Brain microvascular endothelial cell (primary cell): ENCODE results near the gene ENDOU.

ENCODE experiments used
- DNase-seq: peaks from one replicate; pipeline ENCODE4 v3.0.0-alpha.2; 2020
- H3K27ac ChIP-seq: fragments of 250-450 bp; sonication (Bioruptor Pico); 2 replicates; pipeline ENCODE4 v1.5.1; 2020; ENCODE audit warnings: mild to moderate bottlenecking, moderate library complexity
- H3K27me3 ChIP-seq: fragments of 250-450 bp; sonication (Bioruptor Pico); replicated peaks from 2 replicates; pipeline ENCODE4 v1.5.1; 2020; ENCODE audit warnings: mild to moderate bottlenecking
- H3K36me3 ChIP-seq: fragments of 250-450 bp; sonication (Bioruptor Pico); replicated peaks from 2 replicates; pipeline ENCODE4 v1.5.1; 2020; ENCODE audit warnings: mild to moderate bottlenecking
- H3K4me3 ChIP-seq: 2 replicates; pipeline ENCODE4 v1.5.1; 2011; ENCODE audit warnings: low read depth, mild to moderate bottlenecking, control low read depth, low read length, moderate library complexity
- in situ Hi-C: cut with HindIII; loops from 2 replicates; pipeline ENCODE4 v1.10.0; 2017; ENCODE audit warnings: low sequenced_read_pairs, low pct_ligation_motif_present
- TF ChIP-seq, protein P1 (sequence below): IDR thresholded peaks from 2 replicates; pipeline ENCODE4 v1.5.1; 2011; ENCODE audit warnings: low read depth, mild to moderate bottlenecking, moderate library complexity, low read length, control low read depth, inconsistent platforms; ENCODE audit errors: missing control alignments

The ENDOU gene

DNA sequence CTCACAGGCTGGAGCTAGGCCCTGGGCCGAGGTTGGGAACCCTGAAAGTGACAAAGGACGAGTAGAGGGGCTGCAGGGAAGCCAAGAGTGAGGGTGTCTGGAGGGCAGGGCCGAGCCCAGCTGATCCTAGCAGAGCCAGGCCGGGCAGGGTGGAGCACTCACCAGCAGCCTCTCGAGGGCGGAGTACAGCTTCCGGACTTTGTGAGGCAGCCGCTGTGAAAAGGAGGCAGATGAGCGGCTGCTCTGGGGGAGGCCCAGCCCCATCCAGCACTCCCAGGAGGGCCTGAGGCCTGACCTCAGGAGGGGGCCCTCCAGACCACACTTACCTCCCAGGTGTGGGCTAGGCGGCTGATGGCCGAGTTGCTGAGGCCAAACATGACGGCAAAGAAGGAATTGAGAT is 14.7 kb upstream of the ENDOU start:
- in situ Hi-C loops, result no loop called here
- H3K27me3 ChIP-seq, result no peaks in the 10 kb centered on the region
- DNase-seq, result no peak
- TF ChIP-seq, protein P1, sequence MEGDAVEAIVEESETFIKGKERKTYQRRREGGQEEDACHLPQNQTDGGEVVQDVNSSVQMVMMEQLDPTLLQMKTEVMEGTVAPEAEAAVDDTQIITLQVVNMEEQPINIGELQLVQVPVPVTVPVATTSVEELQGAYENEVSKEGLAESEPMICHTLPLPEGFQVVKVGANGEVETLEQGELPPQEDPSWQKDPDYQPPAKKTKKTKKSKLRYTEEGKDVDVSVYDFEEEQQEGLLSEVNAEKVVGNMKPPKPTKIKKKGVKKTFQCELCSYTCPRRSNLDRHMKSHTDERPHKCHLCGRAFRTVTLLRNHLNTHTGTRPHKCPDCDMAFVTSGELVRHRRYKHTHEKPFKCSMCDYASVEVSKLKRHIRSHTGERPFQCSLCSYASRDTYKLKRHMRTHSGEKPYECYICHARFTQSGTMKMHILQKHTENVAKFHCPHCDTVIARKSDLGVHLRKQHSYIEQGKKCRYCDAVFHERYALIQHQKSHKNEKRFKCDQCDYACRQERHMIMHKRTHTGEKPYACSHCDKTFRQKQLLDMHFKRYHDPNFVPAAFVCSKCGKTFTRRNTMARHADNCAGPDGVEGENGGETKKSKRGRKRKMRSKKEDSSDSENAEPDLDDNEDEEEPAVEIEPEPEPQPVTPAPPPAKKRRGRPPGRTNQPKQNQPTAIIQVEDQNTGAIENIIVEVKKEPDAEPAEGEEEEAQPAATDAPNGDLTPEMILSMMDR, result no peak
- no peak overlapping the region for H3K4me3 ChIP-seq
- H3K36me3 ChIP-seq, result no peaks in the 10 kb centered on the region
- no peak overlapping the region for H3K27ac ChIP-seq

DNA sequence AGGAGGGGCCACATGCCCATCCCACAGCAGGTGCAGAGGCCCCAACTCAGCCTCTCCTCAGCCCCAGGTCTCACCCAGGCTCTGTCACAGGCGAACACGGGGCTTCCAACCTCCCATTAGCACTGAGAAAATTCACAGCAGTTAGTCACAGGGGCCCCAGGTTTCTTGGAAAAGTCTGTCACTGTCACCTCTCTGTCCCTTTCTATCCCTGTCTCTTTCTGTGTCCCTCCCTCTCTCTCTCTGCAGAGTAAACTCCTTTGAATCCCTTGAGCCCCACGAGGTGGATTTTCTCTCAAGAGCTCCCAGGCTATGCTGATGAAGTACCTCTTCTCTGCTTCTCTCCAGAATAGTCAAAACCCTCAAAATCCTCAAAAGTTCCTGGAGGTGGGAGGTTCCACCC is 14.0 kb upstream of the ENDOU start:
- in situ Hi-C loops, result no loop called here

DNA sequence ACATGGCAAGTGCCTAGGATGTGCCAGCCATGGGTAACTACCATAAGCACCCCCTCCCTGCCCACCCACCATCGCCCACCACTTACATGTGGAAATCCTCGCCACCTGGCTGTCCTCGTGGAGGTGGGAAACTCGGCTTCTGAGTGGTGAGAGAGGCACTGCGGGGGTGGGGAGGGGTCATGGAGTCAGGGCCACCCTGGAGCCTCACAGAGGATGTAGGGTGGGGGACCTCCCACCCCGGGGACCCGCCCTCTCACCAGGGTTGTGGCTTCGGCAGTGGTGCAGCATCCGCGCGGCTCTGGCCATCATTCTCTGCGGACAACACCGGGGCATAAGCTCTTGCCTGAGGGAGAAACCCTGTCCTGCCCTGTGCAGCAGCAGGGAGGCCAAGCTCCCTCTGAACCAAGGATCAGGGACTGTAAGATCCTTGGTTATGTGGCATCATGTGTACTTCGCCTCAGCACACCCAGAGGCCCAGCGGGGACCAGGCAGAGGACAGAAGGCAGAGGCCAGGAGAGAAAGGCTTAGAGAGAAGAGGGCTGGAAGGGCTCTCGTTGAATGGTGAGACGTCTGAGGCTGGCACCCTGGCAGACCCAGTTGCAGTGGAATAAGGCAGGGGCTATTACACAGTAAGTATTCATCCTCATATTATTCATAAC is 12.8 kb upstream of the ENDOU start:
- in situ Hi-C loops, result no loop called here
- Histone ChIP-seq H3K4me3 (no peak overlapping the region), H3K27ac (no peak overlapping the region), H3K36me3 (no peaks in the 10 kb centered on the region), H3K27me3 (no peaks in the 10 kb centered on the region)
- DNase-seq, result no peak
- TF ChIP-seq, protein P1, result no peak

More for the DNA sequence above, 14.0 kb upstream of the ENDOU start:
- H3K27me3 ChIP-seq, result no peaks in the 10 kb centered on the region
- H3K4me3 ChIP-seq, result no peak overlapping the region
- DNase-seq, result no peak
- no peaks in the 10 kb centered on the region for H3K36me3 ChIP-seq
- no peak overlapping the region for H3K27ac ChIP-seq
- TF ChIP-seq, protein P1, result no peak

- no peak overlapping the region for H3K4me3 ChIP-seq
- no peaks in the 10 kb centered on the region for H3K27me3 ChIP-seq
- H3K27ac ChIP-seq, result no peak overlapping the region
- in situ Hi-C loops, result no loop called here
- DNase-seq, result no peak
- no peaks in the 10 kb centered on the region for H3K36me3 ChIP-seq
- TF ChIP-seq, protein P1, result no peak
Measured at GRCh38 chr12:47736877-47737676, 11.8 kb upstream of the ENDOU start.

- in situ Hi-C loops, result no loop called here
- H3K27ac ChIP-seq, result no peak overlapping the region
- no peak for DNase-seq
- H3K36me3 ChIP-seq, result no peaks in the 10 kb centered on the region
- TF ChIP-seq, protein P1, result no peak
- H3K27me3 ChIP-seq, result no peaks in the 10 kb centered on the region
- no peak overlapping the region for H3K4me3 ChIP-seq
Measured at GRCh38 chr12:47736216-47736615, 10.9 kb upstream of the ENDOU start.
